NT2/D1 (cell line): Measurements from ENCODE around the gene CALCR.
"Not testable (repeated sequence)": the region's sequence is repeated elsewhere in the genome, so short reads cannot be mapped to it uniquely, and the experiment has no call there.

Experiments
- DNase-seq: peaks from one replicate; pipeline ENCODE4 v3.0.0-alpha.2; 2011; ENCODE audit warnings: low read depth, low spot score
- H3K27me3 ChIP-seq: 2 replicates; pipeline ENCODE4 v1.6.0; 2011; ENCODE audit warnings: mild to moderate bottlenecking; ENCODE audit not compliant: insufficient read length, insufficient read depth
- H3K36me3 ChIP-seq: 2 replicates; pipeline ENCODE4 v1.6.1; 2011; ENCODE audit warnings: mild to moderate bottlenecking, low read length, mixed read lengths; ENCODE audit not compliant: insufficient read depth, insufficient read length
- H3K4me1 ChIP-seq: 2 replicates; pipeline ENCODE4 v1.5.1; 2011; ENCODE audit not compliant: insufficient read depth, insufficient read length
- H3K4me3 ChIP-seq: 2 replicates; pipeline ENCODE4 v1.5.1; 2011; ENCODE audit warnings: low read depth; ENCODE audit not compliant: insufficient read length
- H3K9ac ChIP-seq: 2 replicates; pipeline ENCODE4 v1.6.0; 2011; ENCODE audit warnings: low read depth; ENCODE audit not compliant: insufficient read length
- H3K9me3 ChIP-seq: 2 replicates; pipeline ENCODE4 v1.5.1; 2011; ENCODE audit warnings: mild to moderate bottlenecking, low read length; ENCODE audit not compliant: insufficient read depth
- SUZ12 ChIP-seq: IDR thresholded peaks from 2 replicates; pipeline ENCODE4 v1.6.1; 2011; ENCODE audit not compliant: insufficient read length, insufficient read depth; ENCODE audit errors: extremely low read depth
- YY1 ChIP-seq: IDR thresholded peaks from 2 replicates; pipeline ENCODE4 v1.6.1; 2011; ENCODE audit not compliant: insufficient read length, insufficient read depth
- ZNF274 ChIP-seq: IDR thresholded peaks from 2 replicates; pipeline ENCODE4 v1.6.1; 2011; ENCODE audit warnings: mild to moderate bottlenecking, low read depth, low read length

Gene CALCR

GRCh38 chr7:93530701-93531100, 43.8 kb downstream of the CALCR start:
- Histone ChIP-seq H3K36me3 (no peaks in the 10 kb centered on the region), H3K9me3 (no peaks in the 10 kb centered on the region), H3K4me3 (no peak overlapping the region), H3K27me3 (no peaks in the 10 kb centered on the region), H3K4me1 (no peaks in the 10 kb centered on the region), H3K9ac (no peak overlapping the region)
- no peak for TF ChIP-seq ZNF274
- no peak for TF ChIP-seq SUZ12
- TF ChIP-seq YY1 = no peak
- no peak for DNase-seq

GRCh38 chr7:93516834-93517233, 57.7 kb downstream of the CALCR start:
- Histone ChIP-seq H3K9ac (no peak overlapping the region), H3K9me3 (no peaks in the 10 kb centered on the region), H3K27me3 (no peaks in the 10 kb centered on the region), H3K4me1 (no peaks in the 10 kb centered on the region), H3K36me3 (no peaks in the 10 kb centered on the region), H3K4me3 (no peak overlapping the region)
- DNase-seq = no peak
- TF ChIP-seq YY1 (no peak), SUZ12 (no peak), ZNF274 (no peak)

- Histone ChIP-seq H3K4me1 (no peaks in the 10 kb centered on the region), H3K9me3 (no peaks in the 10 kb centered on the region), H3K4me3 (no peak overlapping the region), H3K27me3 (no peaks in the 10 kb centered on the region), H3K9ac (no peak overlapping the region), H3K36me3 (no peaks in the 10 kb centered on the region)
- TF ChIP-seq ZNF274 = no peak
- TF ChIP-seq SUZ12 = no peak
- TF ChIP-seq YY1 = no peak
- no peak for DNase-seq
Observed at GRCh38 chr7:93515144-93515543, 59.4 kb downstream of the CALCR start.

- Histone ChIP-seq H3K36me3 (no peaks in the 10 kb centered on the region), H3K9ac (no peak overlapping the region), H3K4me1 (no peaks in the 10 kb centered on the region), H3K9me3 (no peaks in the 10 kb centered on the region), H3K4me3 (no peak overlapping the region), H3K27me3 (no peaks in the 10 kb centered on the region)
- no peak for DNase-seq
- no peak for TF ChIP-seq ZNF274
- no peak for TF ChIP-seq YY1
- TF ChIP-seq SUZ12 = no peak
Observed at GRCh38 chr7:93509303-93509702, 65.2 kb downstream of the CALCR start.

- TF ChIP-seq SUZ12 = no peak
- TF ChIP-seq ZNF274 = no peak
- H3K4me3 ChIP-seq = no peak overlapping the region
- no peak overlapping the region for H3K9ac ChIP-seq
- no peak for DNase-seq
- no peaks in the 10 kb centered on the region for H3K36me3 ChIP-seq
- no peaks in the 10 kb centered on the region for H3K9me3 ChIP-seq
- no peaks in the 10 kb centered on the region for H3K4me1 ChIP-seq
- H3K27me3 ChIP-seq = no peaks in the 10 kb centered on the region
Observed at GRCh38 chr7:93503088-93503487, 71.4 kb downstream of the CALCR start.

GRCh38 chr7:93491860-93492259, 82.7 kb downstream of the CALCR start:
- H3K4me1 ChIP-seq, H3K27me3 ChIP-seq, DNase-seq, H3K9me3 ChIP-seq, H3K4me3 ChIP-seq, H3K9ac ChIP-seq, H3K36me3 ChIP-seq: not testable (repeated sequence)

- Histone ChIP-seq H3K9ac (no peak overlapping the region), H3K9me3 (no peaks in the 10 kb centered on the region), H3K36me3 (no peaks in the 10 kb centered on the region), H3K4me3 (no peak overlapping the region), H3K27me3 (no peaks in the 10 kb centered on the region), H3K4me1 (no peaks in the 10 kb centered on the region)
- DNase-seq = peak; percentile 84
- TF ChIP-seq ZNF274 = no peak
- TF ChIP-seq SUZ12 = no peak
- TF ChIP-seq YY1 = no peak
Observed at GRCh38 chr7:93476491-93477344, 97.8 kb downstream of the CALCR start.
